DMS79 treated with DMSO at 0.1 percent for 48 hours (cell line): Measurements from ENCODE around the gene CD180.

ENCODE experiments used
- DNase-seq: peaks from one replicate; lab custom pipeline; 2025; lab: John Stamatoyannopoulos, UW

CD180 gene

GRCh38 chr5:67211926-67212325 lies 15.3 kb upstream of the CD180 start:
- DNase-seq: no peak

- peak; percentile 67 for DNase-seq
Observed at GRCh38 chr5:67209141-67209771, 12.7 kb upstream of the CD180 start.

GRCh38 chr5:67208403-67208802 lies 11.8 kb upstream of the CD180 start:
- DNase-seq: no peak

GRCh38 chr5:67206929-67207328 lies 10.3 kb upstream of the CD180 start:
- no peak for DNase-seq

- no peak for DNase-seq
Observed at GRCh38 chr5:67206461-67206860, 9.9 kb upstream of the CD180 start.

- no peak for DNase-seq
Observed at GRCh38 chr5:67205981-67206380, 9.4 kb upstream of the CD180 start.

GRCh38 chr5:67204821-67205220 lies 8.2 kb upstream of the CD180 start:
- DNase-seq: no peak

- no peak for DNase-seq
Observed at GRCh38 chr5:67203701-67204074, 7.1 kb upstream of the CD180 start.

GRCh38 chr5:67202828-67203227 lies 6.2 kb upstream of the CD180 start:
- no peak for DNase-seq

- no peak for DNase-seq
Observed at GRCh38 chr5:67201897-67202549, 5.4 kb upstream of the CD180 start.

GRCh38 chr5:67200809-67201562 lies 4.4 kb upstream of the CD180 start:
- no peak for DNase-seq

GRCh38 chr5:67199859-67200258 lies 3.3 kb upstream of the CD180 start:
- no peak for DNase-seq

- no peak for DNase-seq
Observed at GRCh38 chr5:67198917-67199316, 2.3 kb upstream of the CD180 start.

GRCh38 chr5:67197536-67197935 lies 937 bp upstream of the CD180 start:
- no peak for DNase-seq

GRCh38 chr5:67195406-67196275 lies 958 bp downstream of the CD180 start:
- DNase-seq: no peak

- DNase-seq: no peak
Observed at GRCh38 chr5:67194166-67194565, 2.4 kb downstream of the CD180 start.

GRCh38 chr5:67193439-67193807 lies 3.2 kb downstream of the CD180 start:
- DNase-seq: no peak

- DNase-seq: no peak
Observed at GRCh38 chr5:67192719-67193438, 3.7 kb downstream of the CD180 start.

GRCh38 chr5:67190861-67191260 lies 5.7 kb downstream of the CD180 start:
- DNase-seq: no peak

- DNase-seq: no peak
Observed at GRCh38 chr5:67190410-67190809, 6.2 kb downstream of the CD180 start.

GRCh38 chr5:67189931-67190330 lies 6.7 kb downstream of the CD180 start:
- no peak for DNase-seq

- no peak for DNase-seq
Observed at GRCh38 chr5:67189079-67189354, 7.6 kb downstream of the CD180 start.
